Stimulated activated CD8-positive, alpha-beta memory T cell treated with anti-CD3 and anti-CD28 coated beads, Interleukin-2, amount 100 ng/mL, for 48 hours (primary cell): ENCODE results near the gene GLP2R.

Source experiments
- DNase-seq, 2 donors: peaks; one replicate each; pipeline ENCODE4 v3.0.0-alpha.2; 2020; ENCODE audit warnings: low read depth in 2 of 2

The GLP2R gene

DNA sequence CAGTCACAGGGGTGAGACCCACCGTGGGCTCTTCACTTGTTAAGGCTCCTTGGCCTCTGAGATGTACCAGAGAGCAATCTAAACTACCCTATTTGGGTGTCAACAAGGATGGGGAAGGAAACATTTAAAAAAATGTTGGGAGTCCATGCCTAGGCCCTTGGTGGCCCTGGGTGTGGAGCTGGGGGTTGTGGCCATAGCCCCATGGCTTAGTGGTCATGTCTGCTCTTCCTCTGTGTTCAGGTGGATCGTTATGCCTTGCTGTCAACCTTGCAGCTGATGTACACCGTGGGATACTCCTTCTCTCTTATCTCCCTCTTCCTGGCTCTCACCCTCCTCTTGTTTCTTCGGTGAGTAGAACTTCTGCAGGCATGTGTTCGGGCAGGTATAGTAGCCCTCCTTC lies 28.5 kb downstream of the GLP2R start:
- DNase-seq: no peak

DNA sequence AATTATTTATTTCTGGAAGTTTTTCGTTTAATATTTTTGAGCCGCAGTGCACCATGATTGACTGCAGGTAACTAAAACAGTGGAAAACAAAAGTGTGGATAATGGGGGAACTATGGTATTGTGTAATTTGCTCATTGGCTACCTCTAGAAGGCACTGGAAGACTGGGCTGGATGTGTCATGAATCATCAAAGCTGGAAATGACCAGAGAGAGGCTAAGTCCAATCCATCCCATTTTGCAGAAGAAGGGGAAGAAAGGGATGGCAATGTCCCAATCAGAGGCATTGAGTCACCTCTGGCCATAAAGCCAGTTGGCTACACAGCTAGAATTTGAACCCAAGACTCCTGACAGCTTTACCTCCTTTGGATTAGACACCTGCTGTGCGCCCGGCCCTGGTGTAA lies 29.3 kb downstream of the GLP2R start:
- no peak for DNase-seq

DNA sequence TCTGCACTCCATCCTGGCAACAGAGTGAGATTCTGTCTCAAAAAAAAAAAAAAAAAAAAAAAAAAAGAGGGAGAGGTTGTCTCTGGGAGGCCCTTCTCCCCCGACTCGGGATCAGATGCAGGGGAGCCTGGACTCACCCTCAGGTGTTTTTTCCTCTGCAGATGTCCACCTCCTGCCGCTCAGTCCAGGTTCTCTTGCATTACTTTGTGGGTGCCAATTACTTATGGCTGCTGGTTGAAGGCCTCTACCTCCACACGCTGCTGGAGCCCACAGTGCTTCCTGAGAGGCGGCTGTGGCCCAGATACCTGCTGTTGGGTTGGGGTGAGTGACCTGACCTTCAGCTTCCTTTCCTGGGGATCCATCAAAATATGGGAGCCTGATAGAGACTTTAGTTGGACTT lies 34.1 kb downstream of the GLP2R start:
- DNase-seq: no peak

DNA sequence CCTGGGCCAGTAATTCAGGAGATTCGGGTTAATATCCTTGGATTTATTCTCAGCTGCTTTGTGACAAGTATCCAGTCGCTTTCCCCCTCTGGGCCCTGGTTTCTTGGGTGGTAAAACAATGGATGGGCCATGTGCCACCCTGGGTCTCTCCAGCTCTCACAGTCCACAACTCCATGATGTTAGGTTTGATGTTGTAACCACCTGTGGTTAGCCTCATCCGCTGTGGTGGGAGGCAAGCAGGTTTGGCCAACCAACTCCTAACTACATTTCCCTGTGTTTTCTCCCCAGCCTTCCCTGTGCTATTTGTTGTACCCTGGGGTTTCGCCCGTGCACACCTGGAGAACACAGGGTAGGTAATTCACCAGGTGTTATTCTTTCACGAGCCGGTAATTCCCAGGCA lies 35.1 kb downstream of the GLP2R start:
- no peak for DNase-seq

GRCh38 chr17:9862220-9862619 lies 36.5 kb downstream of the GLP2R start:
- DNase-seq: no peak

DNA sequence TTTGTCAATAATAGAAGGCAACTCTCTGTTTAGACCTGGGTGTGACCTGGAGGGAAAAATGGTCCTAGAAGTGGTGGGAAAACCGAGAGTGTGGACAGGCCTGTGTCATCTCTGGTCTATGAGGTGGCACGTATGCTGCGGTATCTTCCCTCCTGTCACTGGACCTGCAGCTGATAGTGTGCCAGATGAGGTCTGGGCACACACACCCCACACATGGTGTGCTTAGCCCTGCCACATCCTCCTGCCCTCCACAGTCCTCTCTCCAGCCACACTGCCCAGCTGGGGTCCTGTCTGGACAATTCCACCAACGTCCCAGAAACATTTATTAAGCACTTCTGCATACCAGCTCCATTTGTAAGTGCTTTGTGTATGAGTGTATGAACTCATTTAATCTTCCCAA lies 37.2 kb downstream of the GLP2R start:
- DNase-seq: no peak

- no peak for DNase-seq
These were observed 39.9 kb downstream of the GLP2R start for GRCh38 chr17:9865586-9865985.

- no peak for DNase-seq
These were observed 42.8 kb downstream of the GLP2R start for GRCh38 chr17:9868552-9868951.

DNA sequence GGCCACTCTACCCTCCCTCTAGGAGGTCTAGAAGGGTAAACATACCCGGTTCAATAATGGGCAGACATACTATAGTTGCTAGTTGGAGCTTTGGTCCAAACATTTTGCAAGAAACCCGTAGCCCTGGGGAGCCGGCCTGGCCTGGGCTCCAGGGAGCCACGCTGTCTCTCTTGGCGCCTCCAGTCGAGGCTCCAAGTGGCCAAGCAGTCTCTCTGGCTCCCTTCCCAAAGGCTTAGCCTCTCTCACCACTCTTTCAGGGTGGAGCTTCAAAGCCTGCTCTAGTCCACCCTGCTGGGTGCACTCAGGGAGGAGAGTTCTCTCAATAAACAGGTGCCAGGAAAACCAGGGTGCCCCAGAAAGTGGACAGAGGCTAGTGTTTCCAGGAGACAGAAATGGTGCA lies 47.1 kb downstream of the GLP2R start:
- no peak for DNase-seq

GRCh38 chr17:9874722-9875121 lies 49.0 kb downstream of the GLP2R start:
- no peak for DNase-seq

- DNase-seq: no peak
These were observed 49.7 kb downstream of the GLP2R start for GRCh38 chr17:9875441-9875840.

DNA sequence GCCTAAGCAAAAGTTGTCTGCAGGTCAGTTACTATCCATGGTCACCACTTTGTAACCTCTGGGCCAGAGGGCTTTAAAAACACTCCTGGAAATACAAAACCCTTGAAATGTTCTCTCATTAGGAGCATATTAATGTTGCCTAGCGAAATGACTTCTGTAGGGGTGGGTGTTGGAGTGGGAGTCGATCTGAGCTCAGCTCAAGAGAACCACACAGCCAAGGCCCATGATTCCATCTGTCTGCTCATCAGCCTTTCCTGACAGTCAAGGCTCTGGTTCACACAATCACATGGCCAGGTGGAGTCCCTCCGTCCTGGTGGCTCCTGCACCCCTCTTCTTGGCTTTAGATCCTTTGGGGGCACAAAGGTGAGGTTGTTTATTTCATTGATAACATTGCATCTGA lies 52.6 kb downstream of the GLP2R start:
- DNase-seq: no peak

- DNase-seq: no peak
These were observed 53.2 kb downstream of the GLP2R start for GRCh38 chr17:9878786-9879525.

DNA sequence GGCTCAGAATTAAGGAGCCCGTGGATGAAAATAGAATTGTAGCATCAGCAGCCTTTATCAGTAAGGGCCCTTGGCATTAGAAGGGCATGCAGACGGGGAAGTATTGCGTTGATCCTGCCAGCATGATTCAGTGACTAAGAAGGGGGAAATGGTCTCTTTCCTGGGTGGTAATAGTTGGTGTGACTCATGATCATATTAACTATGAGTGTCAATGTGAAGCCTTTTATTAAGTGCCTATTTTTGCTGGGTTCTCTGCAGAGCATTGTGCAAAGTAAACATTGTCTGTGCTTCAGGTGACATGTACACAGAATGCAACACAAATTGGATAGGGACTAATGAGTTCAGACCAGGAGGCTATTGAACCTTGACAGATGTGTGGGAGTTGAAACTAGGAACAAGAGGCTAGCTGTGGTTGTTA lies 54.9 kb downstream of the GLP2R start:
- no peak for DNase-seq

- no peak for DNase-seq
These were observed 57.7 kb downstream of the GLP2R start for GRCh38 chr17:9883451-9883850.

GRCh38 chr17:9886141-9886930 lies 60.6 kb downstream of the GLP2R start:
- DNase-seq: no peak

GRCh38 chr17:9887508-9887907 lies 61.8 kb downstream of the GLP2R start:
- DNase-seq: no peak

DNA sequence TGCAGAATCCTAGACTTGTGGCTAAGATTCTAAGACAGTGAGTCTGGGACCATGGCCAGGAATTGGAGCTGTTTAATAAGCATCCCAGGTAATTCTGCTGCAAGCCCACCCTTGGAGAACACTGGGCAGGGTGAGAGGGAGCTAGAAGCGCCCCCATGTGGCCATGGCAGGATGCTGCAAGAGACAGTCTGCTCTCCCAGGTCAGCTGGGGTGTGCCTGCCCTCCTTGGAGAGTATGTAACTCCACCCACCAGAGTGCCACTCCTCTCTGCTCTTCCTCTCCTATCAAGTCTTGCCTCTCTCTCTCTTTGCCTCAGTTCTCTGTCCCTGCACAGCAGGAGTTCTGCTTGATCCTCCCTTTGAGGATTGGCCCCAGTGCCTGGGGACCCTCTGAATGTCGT lies 64.4 kb downstream of the GLP2R start:
- peak in 1 of 2 donors; percentile 3 for DNase-seq

DNA sequence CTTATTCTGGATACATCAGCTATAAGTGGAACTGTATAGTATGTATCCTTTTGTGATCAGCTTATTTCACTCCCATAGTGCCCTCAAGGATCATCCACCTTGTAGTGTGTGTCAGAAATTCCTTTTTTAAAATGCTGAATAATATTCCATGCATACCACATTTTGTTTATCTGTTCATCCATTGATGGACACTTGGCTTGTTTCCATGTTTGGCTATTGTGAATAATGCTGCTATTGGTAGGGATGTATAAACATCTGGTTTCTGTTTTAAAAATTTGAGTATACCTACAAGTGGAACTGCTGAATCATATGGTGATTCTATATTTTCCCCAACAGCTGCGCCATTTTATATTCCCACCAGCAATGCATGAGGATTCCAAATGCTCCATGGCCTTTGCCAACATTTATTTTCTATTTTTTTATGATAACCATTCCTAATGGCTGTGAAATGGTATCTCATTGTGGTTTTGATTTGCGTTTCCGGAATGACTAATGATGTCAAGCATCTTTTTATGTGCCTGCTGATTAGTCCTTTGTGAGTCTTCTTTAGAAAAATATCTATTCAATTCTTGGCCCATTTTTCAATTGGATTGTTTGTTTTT lies 67.8 kb downstream of the GLP2R start:
- no peak for DNase-seq

DNA sequence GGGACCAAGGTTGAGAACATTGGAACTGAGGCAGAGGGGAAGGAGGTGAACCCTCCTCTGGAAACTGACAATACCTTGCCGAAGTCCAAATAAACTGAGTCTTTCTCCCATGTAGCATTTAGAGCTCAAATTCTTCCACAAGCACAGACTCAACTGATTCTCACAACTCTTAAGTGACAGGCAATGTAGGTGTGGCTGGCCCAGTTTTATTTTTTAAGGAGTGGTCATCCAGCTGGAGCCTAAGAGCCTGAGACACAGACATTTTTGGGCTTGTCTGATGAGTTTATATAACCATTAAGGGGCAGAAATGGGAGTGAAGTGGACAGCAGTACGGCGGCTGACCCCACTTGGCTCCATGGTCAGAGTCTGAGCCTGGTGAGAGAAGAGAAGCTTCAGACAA lies 68.5 kb downstream of the GLP2R start:
- DNase-seq: no peak

- no peak for DNase-seq
These were observed 70.2 kb downstream of the GLP2R start for GRCh38 chr17:9895923-9896322.

- no peak for DNase-seq
These were observed 71.7 kb downstream of the GLP2R start for GRCh38 chr17:9897372-9897968.

GRCh38 chr17:9898812-9899211 lies 73.1 kb downstream of the GLP2R start:
- DNase-seq: no peak
